HG03520 (cell line): Measurements from ENCODE around the gene ROBO4.

ENCODE experiments used
- ATAC-seq: cut with Tn5 transposase; IDR thresholded peaks from one replicate; pipeline ENCODE4 v1.9.1; 2021; ENCODE audit warnings: mild to moderate bottlenecking, moderate library complexity; ENCODE audit not compliant: unreplicated experiment

The ROBO4 gene

GRCh38 chr11:124875401-124875800 lies 22.3 kb downstream of the ROBO4 start:
- ATAC-seq: no peak

- no peak for ATAC-seq
Measured at GRCh38 chr11:124874571-124875255, 23.0 kb downstream of the ROBO4 start.

- no peak for ATAC-seq
Measured at GRCh38 chr11:124873951-124874350, 23.7 kb downstream of the ROBO4 start.

- ATAC-seq: no peak
Measured at GRCh38 chr11:124872741-124873140, 24.9 kb downstream of the ROBO4 start.

GRCh38 chr11:124872280-124872679 lies 25.4 kb downstream of the ROBO4 start:
- ATAC-seq: no peak

- ATAC-seq: no peak
Measured at GRCh38 chr11:124870430-124870829, 27.2 kb downstream of the ROBO4 start.

- ATAC-seq: no peak
Measured at GRCh38 chr11:124869856-124870387, 27.7 kb downstream of the ROBO4 start.

GRCh38 chr11:124869331-124869730 lies 28.3 kb downstream of the ROBO4 start:
- ATAC-seq: no peak

- no peak for ATAC-seq
Measured at GRCh38 chr11:124868331-124869274, 29.1 kb downstream of the ROBO4 start.

GRCh38 chr11:124867700-124868099 lies 30.0 kb downstream of the ROBO4 start:
- no peak for ATAC-seq

- ATAC-seq: no peak
Measured at GRCh38 chr11:124865902-124866851, 31.5 kb downstream of the ROBO4 start.

- ATAC-seq: no peak
Measured at GRCh38 chr11:124865181-124865901, 32.3 kb downstream of the ROBO4 start, which contains the start of gene ROBO3. TSS of gene ROBO3 (plus strand) at chr11:124865432. CDS start at chr11:124865578, 146 bp downstream.

GRCh38 chr11:124864892-124865180 lies 32.8 kb downstream of the ROBO4 start:
- no peak for ATAC-seq

- no peak for ATAC-seq
Measured at GRCh38 chr11:124864176-124864891, 33.3 kb downstream of the ROBO4 start.

GRCh38 chr11:124863826-124864165 lies 33.9 kb downstream of the ROBO4 start:
- no peak for ATAC-seq

GRCh38 chr11:124863137-124863825 lies 34.4 kb downstream of the ROBO4 start:
- ATAC-seq: no peak

- no peak for ATAC-seq
Measured at GRCh38 chr11:124861670-124862069, 36.0 kb downstream of the ROBO4 start.

GRCh38 chr11:124859171-124859570 lies 38.5 kb downstream of the ROBO4 start:
- no peak for ATAC-seq

- ATAC-seq: no peak
Measured at GRCh38 chr11:124846070-124846673, 51.5 kb downstream of the ROBO4 start.
